Upper lobe of left lung (tissue), 6 donors: ENCODE measurements around the gene RPS6KB1. TPM values are rescaled to one million over a fixed set of nuclear protein-coding genes. Genes with fewer than 3 reads are reported as not detected.

Experiments used
- ATAC-seq, 2 donors: fragments of 200-7000 bp; cut with Tn5 transposase; one replicate each; pipeline ENCODE4 v1.9.1; 2022; ENCODE audit warnings: mild to moderate bottlenecking in 2 of 2, moderate library complexity in 2 of 2; ENCODE audit not compliant: low FRiP score in 2 of 2
- DNase-seq, 2 donors: peaks; one replicate each; pipeline ENCODE4 v3.0.0-alpha.2; 2019 to 2020
- H3K27ac ChIP-seq, 4 donors: fragments of 200-600 bp; sonication (generic); one replicate each; pipeline ENCODE4 v1.5.1; 2016 to 2019
- H3K27me3 ChIP-seq, 4 donors: fragments of 200-600 bp; sonication (generic); one replicate each; pipeline ENCODE4 v1.5.1; 2017 to 2019
- H3K36me3 ChIP-seq, 4 donors: fragments of 200-600 bp; sonication (generic); one replicate each; pipeline ENCODE4 v1.5.1; 2016 to 2019
- H3K4me1 ChIP-seq, 4 donors: fragments of 200-600 bp; sonication (generic); one replicate each; pipeline ENCODE4 v1.5.1; 2018 to 2019
- H3K4me3 ChIP-seq, 4 donors: fragments of 200-600 bp; sonication (generic); one replicate each; pipeline ENCODE4 v1.5.1; 2017 to 2019; ENCODE audit warnings: mild to moderate bottlenecking in 2 of 4, moderate library complexity in 1 of 4
- H3K9me3 ChIP-seq, 4 donors: fragments of 200-600 bp; sonication (generic); one replicate each; pipeline ENCODE4 v1.5.1; 2018 to 2019
- EP300 ChIP-seq, 4 donors: sonication (generic); formaldehyde crosslinking; IDR thresholded peaks; one replicate each; pipeline ENCODE4 v1.5.1; 2017; ENCODE audit warnings: antibody characterized with exemption in 4 of 4, control low read depth in 2 of 4
- POLR2A ChIP-seq, 4 donors: fragments of 450-650 bp; IDR thresholded peaks; one replicate each; pipeline ENCODE4 v1.5.1; 2016 to 2017; ENCODE audit warnings: antibody characterized with exemption in 4 of 4, mild to moderate bottlenecking in 2 of 4
- POLR2AphosphoS5 ChIP-seq, 2 donors: sonication (generic); formaldehyde crosslinking; IDR thresholded peaks; one replicate each; pipeline ENCODE4 v1.5.1; 2017; ENCODE audit warnings: antibody characterized with exemption in 2 of 2
- WGBS, 2 donors: methylation state at CpG; one replicate each; pipeline ENCODE4 v1.1.5; 2017 to 2018; 5-methylcytosine and 5-hydroxymethylcytosine counted together
- total RNA-seq, 6 donors: library from RNA; depleted of rRNA in 4 of 6; stranded (reverse); fragments of >200 nt in 4 of 6; gene quantifications; one replicate each; pipeline versions ENCODE4 v1.1.0 to v1.2.1, GENCODE V29; 2016 to 2021
- TF ChIP-seq, protein P1 (sequence below), 6 experiments: fragments of 450-650 bp in 4 of 6; fragments of 200-600 bp in 2 of 6; sonication (generic) in 2 of 6; IDR thresholded peaks; one replicate each; pipeline ENCODE4 v1.5.1; 2016 to 2019; ENCODE audit warnings: antibody characterized with exemption in 6 of 6
- donor health status: DM: no; HTN: no; CAD: no; lungs with moderate emphysema.
- donor health status: DM: no; HTN: yes; CAD: no; lungs with severe emphysema.

Gene RPS6KB1
- total RNA-seq, 6 donors from 2014 or later, result 13.1 to 60.8 (median 30.3) TPM

DNA sequence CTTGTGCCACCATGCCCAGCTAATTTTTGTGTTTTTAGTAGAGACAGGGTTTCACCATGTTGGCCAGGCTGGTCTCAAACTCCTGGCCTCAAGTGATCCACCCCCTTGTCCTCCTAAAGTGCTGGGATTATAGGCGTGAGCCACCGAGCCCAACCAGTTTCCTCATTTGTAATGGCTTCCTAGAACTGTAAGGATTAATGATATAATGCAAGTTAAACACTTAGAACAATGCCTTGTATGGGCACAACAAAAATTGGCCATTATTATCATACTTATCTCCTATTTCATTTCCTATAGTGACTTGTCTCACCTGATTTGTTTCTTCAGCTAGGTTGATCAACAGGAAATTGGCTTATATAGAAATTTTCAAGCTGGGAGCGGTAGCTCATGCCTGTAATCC lies 14.3 kb upstream of the RPS6KB1 start:
- no peaks in the 10 kb centered on the region for H3K27me3 ChIP-seq
- no peaks in the 10 kb centered on the region for H3K4me1 ChIP-seq
- DNase-seq (no peak), ATAC-seq (no peak)
- H3K9me3 ChIP-seq, result no peaks in the 10 kb centered on the region
- H3K4me3 ChIP-seq, result no peak overlapping the region
- H3K36me3 ChIP-seq, result peaks cover 10 to 82% (median 38%) of the 10 kb centered on the region in 4 donors
- H3K27ac ChIP-seq, result no peak overlapping the region
- TF ChIP-seq EP300 (IDR thresholded peaks at IDR 0.05), result no peak
- TF ChIP-seq, protein P1, sequence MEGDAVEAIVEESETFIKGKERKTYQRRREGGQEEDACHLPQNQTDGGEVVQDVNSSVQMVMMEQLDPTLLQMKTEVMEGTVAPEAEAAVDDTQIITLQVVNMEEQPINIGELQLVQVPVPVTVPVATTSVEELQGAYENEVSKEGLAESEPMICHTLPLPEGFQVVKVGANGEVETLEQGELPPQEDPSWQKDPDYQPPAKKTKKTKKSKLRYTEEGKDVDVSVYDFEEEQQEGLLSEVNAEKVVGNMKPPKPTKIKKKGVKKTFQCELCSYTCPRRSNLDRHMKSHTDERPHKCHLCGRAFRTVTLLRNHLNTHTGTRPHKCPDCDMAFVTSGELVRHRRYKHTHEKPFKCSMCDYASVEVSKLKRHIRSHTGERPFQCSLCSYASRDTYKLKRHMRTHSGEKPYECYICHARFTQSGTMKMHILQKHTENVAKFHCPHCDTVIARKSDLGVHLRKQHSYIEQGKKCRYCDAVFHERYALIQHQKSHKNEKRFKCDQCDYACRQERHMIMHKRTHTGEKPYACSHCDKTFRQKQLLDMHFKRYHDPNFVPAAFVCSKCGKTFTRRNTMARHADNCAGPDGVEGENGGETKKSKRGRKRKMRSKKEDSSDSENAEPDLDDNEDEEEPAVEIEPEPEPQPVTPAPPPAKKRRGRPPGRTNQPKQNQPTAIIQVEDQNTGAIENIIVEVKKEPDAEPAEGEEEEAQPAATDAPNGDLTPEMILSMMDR (IDR thresholded peaks at IDR 0.05), result no peak
- TF ChIP-seq POLR2AphosphoS5 (IDR thresholded peaks at IDR 0.05), result no peak
- 82 to 87% methylated on average over 1 to 3 of the region's 3 CpGs for WGBS, 2 donors

DNA sequence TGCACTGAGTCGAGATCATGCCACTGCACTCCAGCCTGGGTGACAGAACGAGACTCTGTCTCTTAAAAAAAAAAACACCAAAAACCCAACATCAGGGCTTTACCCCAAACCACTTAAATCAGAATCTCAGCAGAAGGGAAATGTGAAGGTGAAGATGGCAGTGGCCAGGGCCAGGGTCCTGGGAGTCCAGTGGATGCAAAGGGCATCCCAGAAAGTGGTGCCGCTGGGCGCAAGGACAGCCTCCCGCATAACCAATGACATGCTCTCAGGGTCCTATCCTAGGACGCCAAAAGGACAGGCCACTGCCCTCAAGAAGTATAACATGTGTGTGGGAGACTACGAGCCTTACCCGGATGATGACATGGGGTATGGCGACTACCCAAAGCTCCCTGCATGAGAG lies 8.1 kb upstream of the RPS6KB1 start:
- Histone ChIP-seq H3K27me3 (no peaks in the 10 kb centered on the region), H3K36me3 (peaks cover 10 to 67% (median 35%) of the 10 kb centered on the region in 4 donors), H3K4me1 (no peaks in the 10 kb centered on the region), H3K4me3 (no peak overlapping the region), H3K27ac (no peak overlapping the region), H3K9me3 (no peaks in the 10 kb centered on the region)
- DNase-seq, result no peak
- WGBS, 2 donors, result 93 to 98% methylated on average over 9 of the region's 9 CpGs
- ATAC-seq, result no peak
- TF ChIP-seq, protein P1 (IDR thresholded peaks at IDR 0.05), result no peak
- no peak for TF ChIP-seq EP300 (IDR thresholded peaks at IDR 0.05)
- no peak for TF ChIP-seq POLR2A (IDR thresholded peaks at IDR 0.05)
- TF ChIP-seq POLR2AphosphoS5 (IDR thresholded peaks at IDR 0.05), result no peak

DNA sequence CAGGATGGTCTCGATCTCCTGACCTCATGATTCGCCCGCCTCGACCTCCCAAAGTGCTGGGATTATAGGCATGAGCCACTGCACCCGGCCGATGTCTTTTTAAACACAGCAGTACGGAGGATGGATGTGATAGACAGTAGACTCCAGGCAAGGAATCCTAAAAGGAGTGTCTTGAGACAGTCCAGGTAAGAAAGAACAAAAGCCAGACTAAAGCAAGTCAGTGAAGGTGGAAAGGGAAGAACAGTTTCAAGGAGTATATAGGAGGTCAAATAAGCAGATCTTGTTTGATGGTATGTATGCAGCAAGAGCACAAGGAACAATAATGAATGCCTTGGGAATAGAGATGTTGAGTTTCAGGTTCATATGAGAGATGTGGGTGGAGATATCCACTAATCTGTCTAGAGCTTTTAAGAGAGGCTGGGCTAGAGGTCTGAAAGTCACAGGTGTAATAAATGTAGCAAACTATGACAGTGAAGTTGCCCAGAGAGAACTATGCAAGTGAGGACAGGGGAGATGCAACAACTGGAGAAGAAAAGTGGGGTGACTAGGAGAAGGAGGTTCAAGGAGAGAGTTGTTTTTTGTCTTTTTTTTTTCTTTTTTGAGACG lies 4.7 kb upstream of the RPS6KB1 start:
- peaks cover 9 to 15% (median 12%) of the 10 kb centered on the region in 4 donors for H3K4me1 ChIP-seq
- no peak for ATAC-seq
- no peaks in the 10 kb centered on the region for H3K27me3 ChIP-seq
- TF ChIP-seq, protein P1 (IDR thresholded peaks at IDR 0.05), result no peak
- TF ChIP-seq POLR2A (IDR thresholded peaks at IDR 0.05) (no peak), EP300 (IDR thresholded peaks at IDR 0.05) (no peak), POLR2AphosphoS5 (IDR thresholded peaks at IDR 0.05) (no peak)
- 96 to 97% methylated on average over 8 of the region's 8 CpGs for WGBS, 2 donors
- peaks cover 6 to 50% (median 25%) of the 10 kb centered on the region in 4 donors for H3K36me3 ChIP-seq
- H3K4me3 ChIP-seq, result no peak overlapping the region
- no peak overlapping the region for H3K27ac ChIP-seq
- no peaks in the 10 kb centered on the region for H3K9me3 ChIP-seq
- DNase-seq, result no peak

DNA sequence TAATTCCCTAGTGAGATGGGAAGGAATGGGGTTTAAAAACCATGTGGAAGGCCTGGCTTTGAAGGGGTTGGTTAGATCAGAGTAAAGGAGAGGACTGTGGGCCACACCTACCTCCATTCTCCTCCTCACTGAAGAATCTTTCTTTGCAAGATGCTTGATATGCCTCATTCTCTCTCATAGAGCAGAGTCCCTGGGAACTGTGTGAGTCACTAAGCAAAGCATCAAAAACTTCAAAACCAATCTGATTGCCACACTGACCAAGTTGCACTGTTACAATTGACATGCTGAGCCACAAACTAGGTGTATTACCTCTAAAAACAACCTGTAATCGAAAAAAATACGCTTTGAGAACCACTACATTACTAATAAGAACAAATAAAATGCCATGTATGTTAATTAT lies 2.2 kb upstream of the RPS6KB1 start:
- no peaks in the 10 kb centered on the region for H3K27me3 ChIP-seq
- peaks cover 0 to 27% (median 4%) of the 10 kb centered on the region in 4 donors for H3K36me3 ChIP-seq
- H3K9me3 ChIP-seq, result no peaks in the 10 kb centered on the region
- H3K27ac ChIP-seq, result no peak overlapping the region
- ATAC-seq, result no peak
- H3K4me1 ChIP-seq, result peaks cover 21 to 31% (median 26%) of the 10 kb centered on the region in 4 donors
- TF ChIP-seq POLR2AphosphoS5 (IDR thresholded peaks at IDR 0.05) (no peak), POLR2A (IDR thresholded peaks at IDR 0.05) (no peak), EP300 (IDR thresholded peaks at IDR 0.05) (no peak)
- TF ChIP-seq, protein P1 (IDR thresholded peaks at IDR 0.05), result no peak
- H3K4me3 ChIP-seq, result no peak overlapping the region
- DNase-seq, result no peak
- 98% methylated on average over 2 of the region's 2 CpGs for WGBS, 2 donors
